Activated CD4-positive, alpha-beta T cell treated with anti-CD3 and anti-CD28 coated beads, Interleukin-2, Interleukin-4, amounts not matched to agents 100 ng/mL and 50 ng/mL, durations not matched to agents 16 hours and 8 hours (primary cell): Measurements from ENCODE around the gene JSRP1.

ENCODE experiments used
- DNase-seq: peaks from one replicate; pipeline ENCODE4 v3.0.0-alpha.2; 2020; ENCODE audit warnings: low spot score

JSRP1 gene

GRCh38 chr19:2266183-2266993 lies 10.2 kb upstream of the JSRP1 start:
- DNase-seq = no peak

DNA sequence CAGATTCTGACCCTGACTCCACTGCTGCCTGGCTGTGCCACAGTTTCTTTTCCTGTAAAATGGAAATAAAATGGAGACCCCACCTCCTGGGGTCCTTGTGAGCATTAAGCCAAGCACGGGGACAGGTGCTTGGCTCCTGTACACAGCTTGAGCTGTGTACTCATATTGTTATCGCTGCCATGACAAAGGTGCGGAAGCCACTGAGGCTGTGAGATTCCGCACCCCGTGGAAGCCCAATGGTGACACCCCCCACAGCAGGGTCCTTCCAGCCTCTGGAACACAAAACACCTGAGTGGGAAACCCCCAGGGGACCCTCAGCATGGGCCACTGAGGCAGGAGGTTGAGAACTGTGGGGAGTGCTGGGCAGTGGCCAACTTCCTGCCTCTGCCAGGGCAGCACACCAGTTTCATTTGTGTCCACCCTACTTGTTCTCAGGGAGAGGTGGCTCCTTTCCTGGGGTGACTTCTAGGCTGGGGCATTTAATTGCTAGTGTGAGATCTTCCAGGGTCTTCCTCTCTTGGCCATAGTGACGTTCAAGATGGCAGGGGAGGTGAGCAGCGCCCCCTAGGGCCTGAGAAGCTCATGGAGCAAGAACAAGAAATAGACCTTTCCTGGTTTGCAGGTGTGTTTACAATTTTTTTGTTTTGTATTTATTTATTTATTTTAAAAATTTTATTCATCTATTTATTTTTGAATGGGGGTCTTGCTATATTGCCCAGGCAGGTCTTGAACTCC lies 5.4 kb upstream of the JSRP1 start:
- no peak for DNase-seq

DNA sequence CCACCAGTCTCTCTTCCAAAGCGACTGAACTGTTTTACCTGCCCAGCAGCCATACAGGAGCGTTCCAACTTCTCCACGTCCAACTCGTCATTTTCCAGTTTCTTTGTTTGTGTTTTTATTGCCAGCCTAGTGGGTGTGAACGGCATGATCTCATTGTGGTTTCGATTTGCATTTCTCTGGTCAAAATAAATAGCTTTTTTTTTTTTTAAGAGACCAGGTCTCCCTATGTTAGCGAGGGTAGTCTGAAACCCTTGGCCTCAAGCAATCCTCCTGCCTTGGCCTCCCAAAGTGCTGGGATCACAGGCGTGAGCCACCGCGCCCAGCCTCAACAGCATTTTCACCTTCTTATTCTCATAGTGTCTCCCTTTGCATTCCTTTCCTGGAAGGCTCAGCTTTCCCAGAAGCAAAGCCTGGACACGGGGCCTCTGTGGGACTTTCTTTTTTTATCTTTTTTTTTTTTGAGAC lies 4.2 kb upstream of the JSRP1 start:
- no peak for DNase-seq

DNA sequence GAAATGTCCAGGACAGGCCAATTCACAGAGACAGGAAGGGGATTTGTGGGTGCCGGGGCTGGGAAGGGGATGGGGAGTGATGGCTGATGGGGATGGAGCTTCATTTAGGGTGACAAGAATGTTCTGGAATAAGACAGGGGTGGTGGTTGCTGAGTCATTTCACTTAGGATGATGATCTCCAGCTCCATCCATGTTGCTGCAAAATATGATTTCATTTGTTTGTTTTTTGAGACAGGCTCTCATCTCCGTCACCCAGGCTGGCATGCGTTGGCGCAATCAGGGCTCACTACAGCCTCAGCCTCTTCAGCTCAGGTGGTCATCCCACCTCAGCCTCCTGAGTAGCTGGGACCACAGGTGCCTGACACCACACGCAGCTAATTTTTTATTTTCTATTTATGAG lies 3.1 kb upstream of the JSRP1 start:
- no peak for DNase-seq

- no peak for DNase-seq
Observed at GRCh38 chr19:2255112-2255845, 938 bp downstream of the JSRP1 start.

GRCh38 chr19:2254064-2254872 lies 1.9 kb downstream of the JSRP1 start:
- no peak for DNase-seq

DNA sequence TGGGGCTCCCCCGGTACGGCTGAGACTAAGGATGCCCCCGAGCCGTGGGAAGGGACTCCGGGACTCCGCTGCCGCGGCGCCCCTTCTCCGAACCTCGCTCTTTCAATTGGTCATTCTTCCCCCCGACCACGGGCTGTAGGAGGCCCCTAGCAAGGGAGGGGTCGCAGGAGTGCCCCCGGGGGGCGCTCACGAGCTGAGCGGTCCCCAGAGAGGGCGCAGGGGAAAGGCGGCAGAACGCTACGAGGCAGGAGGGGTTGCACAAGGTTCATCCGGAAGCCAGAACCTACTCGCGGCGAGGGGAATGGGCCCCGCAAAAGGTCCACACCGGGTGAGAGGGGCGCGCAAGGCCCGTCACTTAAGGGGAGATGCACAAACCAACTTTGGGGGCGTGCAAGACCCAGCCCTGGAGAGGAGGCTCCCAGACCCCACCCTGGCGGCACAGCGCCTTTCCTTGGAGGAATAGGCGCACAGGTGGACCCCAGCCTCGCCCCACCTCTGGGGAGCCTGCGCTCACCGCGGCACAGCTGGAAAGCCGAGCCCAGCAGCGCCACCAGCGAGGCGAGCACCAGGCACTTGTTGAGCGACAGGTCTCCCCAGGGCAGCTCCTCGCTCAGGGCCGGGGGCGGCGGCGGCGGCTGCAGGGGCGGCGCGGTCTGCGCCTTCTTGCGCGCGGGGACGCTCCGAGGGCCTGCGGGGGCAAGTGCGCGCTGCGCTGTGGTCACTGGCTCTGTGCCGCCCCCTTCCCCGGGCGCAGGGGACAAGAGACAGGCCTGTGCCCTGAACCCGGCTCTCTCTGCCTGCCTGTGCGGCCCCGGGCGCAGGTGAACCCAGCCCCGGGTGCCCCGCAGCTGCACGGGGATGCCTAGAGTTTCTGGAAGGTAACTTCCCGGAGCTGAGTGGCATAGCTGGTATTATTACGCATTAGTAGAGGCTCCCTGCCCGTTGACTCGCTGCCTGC lies 2.8 kb downstream of the JSRP1 start:
- DNase-seq = no peak

GRCh38 chr19:2252797-2253105 lies 3.5 kb downstream of the JSRP1 start:
- no peak for DNase-seq

DNA sequence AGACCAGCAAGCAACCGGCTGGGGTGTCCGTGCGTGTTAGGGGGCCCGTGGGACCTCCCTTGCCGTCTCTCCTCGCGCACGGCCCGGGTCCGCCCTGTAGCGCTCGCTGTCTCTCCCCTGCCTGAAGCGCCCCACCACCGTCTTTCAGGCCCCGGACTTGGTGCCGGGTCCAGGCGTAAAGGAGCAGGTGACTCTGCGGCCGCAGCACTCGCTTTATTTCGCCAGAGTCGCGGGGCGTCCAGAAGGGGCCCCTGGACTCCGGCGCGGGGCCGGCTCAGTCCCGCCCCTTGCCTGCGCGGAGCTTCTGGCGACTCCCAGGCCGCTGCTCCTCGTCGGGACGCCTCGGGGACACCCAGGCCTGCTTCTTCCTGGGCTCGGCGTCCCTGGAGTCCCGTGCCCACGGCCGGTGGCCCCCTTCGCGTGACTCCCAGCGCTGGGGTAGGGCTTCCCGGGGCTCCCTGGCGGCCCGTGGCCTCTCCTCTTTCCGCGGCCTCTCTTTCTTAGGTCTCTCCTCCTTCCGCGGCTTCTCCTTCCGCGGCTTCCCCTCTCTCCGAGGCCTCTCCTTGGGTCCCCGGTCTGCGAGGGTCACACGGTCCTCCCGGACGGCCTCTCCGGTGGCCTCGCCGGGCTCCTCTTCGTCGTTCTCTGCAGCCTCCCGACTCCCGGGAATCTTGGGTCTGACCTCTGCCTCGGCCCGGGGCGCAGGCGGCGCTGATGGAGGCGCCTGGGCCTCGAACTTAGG lies 4.0 kb downstream of the JSRP1 start:
- DNase-seq = no peak

- no peak for DNase-seq
Observed at GRCh38 chr19:2251106-2252054, 4.8 kb downstream of the JSRP1 start.

DNA sequence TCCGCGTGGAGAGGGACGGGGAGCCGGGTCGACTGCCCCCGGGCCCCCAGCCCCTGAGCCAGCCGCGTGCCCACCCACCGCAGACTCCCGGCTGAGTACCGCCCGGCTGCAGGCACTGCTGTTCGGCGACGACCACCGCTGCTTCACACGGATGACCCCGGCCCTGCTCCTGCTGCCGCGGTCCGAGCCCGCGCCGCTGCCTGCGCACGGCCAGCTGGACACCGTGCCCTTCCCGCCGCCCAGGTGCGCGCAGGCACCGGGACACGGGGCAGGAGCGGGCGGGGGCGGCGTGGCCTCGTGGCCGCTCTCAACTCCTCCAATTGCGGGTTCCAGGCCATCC lies 5.5 kb downstream of the JSRP1 start:
- DNase-seq = no peak

GRCh38 chr19:2249880-2250765 lies 6.1 kb downstream of the JSRP1 start:
- no peak for DNase-seq

- no peak for DNase-seq
Observed at GRCh38 chr19:2249010-2249866, 7.0 kb downstream of the JSRP1 start, which contains the start of gene AMH. Gene AMH, plus strand, starts transcription at chr19:2249323. Its CDS starts 10 bp downstream, at chr19:2249333.

DNA sequence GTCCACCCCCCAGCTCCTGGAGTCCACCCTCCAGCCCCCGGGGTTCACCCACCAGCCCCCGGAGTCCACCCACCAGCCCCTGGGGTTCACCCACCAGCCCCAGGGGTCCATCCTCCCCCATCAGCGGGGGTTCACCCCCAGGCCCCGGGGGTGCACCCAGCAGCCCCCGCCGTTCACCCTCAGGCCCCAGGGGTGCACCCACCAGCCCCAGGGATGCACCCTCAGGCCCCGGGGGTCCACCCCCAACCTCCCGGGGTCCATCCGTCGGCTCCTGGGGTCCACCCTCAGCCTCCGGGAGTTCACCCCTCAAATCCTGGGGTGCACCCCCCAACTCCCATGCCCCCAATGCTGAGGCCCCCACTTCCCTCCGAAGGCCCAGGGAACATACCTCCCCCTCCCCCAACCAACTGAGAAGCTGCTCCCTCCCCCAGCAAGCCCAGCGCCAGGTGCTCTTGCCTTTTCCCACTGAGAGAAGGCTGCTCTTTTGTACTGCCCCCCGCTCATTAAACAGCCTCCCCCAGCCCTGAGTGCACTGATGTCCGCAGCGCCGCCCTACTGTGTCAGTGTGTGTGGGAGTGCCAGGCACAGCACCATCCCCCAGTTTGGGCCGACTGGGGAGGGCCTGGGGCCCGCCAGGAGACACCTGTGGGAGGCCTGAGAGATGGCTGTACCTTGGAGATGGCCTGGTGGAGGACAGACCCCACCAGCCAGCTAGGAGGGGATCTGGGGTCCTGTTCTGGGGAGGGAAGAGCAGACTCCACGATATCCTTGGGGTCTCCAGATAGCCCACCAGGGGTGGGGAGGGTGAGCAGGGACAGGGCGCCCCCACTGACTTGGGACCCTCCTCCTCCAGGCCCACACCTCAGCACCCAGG lies 7.8 kb downstream of the JSRP1 start:
- DNase-seq = no peak

DNA sequence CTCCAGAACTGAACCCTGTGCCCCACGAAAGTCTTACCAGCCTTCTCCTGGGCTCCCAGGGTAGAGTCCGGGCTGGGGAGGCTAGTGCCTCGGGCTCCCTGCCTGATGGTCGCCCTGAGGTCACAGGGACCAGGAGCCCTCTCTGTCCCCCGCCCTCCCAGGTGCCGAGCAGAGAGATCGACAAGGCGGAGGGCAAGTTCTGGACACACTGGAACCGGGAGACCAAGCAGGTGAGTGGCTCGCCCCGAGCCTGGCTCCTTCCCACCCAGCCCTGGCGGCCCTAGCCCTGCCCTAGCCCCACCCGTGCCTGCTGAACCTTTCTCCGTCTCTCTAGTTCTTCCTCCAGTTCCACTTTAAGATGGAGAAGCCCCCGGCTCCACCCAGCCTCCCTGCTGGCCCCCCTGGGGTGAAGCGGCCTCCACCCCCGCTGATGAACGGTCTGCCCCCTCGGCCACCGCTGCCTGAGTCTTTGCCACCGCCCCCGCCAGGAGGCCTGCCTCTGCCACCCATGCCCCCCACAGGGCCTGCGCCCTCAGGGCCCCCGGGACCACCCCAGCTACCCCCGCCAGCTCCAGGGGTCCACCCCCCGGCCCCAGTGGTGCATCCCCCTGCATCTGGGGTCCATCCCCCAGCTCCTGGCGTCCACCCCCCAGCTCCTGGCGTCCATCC lies 8.7 kb downstream of the JSRP1 start:
- no peak for DNase-seq
